GM08714 (cell line): Measurements from ENCODE around the gene GDF11.

Experiments used
- H3K4me3 ChIP-seq: fragments of 200-500 bp; sonication (Bioruptor generic); 2 replicates; pipeline ENCODE4 v1.5.1; 2014; ENCODE audit warnings: mild to moderate bottlenecking, low read length, inconsistent platforms
- ZNF274 ChIP-seq: IDR thresholded peaks from 2 replicates; pipeline ENCODE4 v1.6.1; 2012; ENCODE audit warnings: mild to moderate bottlenecking, low read depth, low read length

Gene GDF11

DNA sequence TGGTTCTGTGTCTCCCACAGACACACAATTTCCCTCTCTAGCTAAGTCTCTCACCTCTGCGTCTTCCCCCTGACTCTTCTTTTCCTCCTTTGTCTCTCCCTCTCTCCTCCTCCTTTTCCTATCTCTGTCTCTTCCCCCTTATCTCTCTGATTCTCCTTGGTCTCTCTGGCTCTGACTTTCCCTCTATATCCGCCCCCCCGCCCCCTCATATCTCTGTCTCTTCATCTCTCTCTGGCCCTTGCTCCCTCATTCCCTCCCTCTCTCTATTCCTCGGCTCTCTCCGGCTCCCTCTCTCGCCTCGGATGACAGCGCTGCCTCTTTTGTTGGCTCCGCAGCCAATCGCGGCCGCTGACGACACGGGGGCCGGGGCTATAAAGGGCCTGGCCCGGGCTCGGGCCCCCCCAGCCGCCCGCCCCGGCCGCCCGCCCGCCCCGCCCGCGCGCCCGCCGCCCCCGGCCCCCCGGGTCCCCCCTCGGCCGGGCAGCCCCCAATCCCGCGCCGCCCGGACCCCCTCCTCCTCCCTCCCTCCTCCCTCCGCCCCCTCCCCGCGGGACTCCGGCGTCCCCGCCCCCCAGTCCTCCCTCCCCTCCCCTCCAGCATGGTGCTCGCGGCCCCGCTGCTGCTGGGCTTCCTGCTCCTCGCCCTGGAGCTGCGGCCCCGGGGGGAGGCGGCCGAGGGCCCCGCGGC, at the start of gene GDF11:
Gene GDF11 (plus strand): TSS at position 404 of the 687 bp plus-strand sequence. CDS start 195 bp downstream, at position 599.
- no peak for TF ChIP-seq ZNF274
- H3K4me3 ChIP-seq, result peak within 1 kb of the TSS; percentile 71

DNA sequence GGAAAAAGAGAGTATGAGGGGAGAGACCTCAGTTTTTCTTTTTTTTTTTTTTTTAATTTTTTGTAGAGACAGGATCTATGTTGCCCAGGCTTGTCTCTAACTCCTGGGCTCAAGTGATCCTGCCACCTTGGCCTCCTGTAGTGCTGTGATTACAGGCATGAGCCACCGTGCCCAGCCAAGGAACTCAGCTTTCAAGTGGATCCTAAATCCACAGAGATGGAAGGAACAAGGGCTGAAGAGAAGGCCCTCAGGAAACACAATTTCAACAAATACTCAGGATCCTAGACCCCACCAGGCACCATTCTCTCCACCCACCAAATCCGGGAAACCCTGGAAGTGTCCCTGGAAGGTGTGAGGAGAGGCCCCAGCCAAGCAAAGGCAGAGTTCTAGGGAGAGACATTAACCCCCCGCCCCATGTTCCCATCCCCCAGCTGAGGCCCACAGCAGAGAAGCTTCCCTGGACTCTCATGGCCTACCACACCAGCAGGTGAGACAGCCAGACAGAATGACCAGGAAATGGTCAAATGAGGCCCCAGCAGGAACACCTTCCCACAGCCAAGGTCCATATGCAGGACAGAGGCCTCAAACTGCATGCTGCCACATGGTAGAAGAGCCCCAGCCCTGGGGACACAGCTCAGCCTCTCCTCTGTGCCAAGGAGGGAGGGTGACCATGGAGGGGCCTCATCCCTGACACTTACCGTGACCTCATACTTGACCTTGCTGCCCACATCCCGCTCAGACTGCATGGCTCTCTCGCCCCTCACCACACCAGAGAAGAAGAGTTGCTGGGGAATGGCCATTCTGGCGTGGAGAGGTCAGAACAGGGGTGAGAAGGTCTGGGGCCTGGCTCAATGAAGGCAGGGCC, 49.4 kb upstream of the GDF11 start:
- TF ChIP-seq ZNF274, result no peak
- no peak overlapping the region for H3K4me3 ChIP-seq

DNA sequence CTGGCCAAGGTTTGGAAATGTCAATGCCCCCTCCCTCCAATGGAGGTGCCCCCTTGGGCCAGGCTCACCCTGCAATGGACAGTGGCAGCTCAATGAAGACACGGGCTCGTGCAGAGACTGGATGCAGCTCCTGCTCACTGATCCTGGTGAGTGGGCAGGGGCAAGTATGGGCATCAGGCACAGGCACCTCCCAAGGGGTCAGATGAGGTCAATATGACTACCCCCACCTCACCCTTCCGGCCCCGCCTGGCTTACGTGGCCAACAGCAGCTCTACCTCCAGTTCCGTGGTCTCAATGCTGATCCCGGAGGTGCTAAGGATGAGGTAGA, 48.8 kb upstream of the GDF11 start:
- no peak for TF ChIP-seq ZNF274

DNA sequence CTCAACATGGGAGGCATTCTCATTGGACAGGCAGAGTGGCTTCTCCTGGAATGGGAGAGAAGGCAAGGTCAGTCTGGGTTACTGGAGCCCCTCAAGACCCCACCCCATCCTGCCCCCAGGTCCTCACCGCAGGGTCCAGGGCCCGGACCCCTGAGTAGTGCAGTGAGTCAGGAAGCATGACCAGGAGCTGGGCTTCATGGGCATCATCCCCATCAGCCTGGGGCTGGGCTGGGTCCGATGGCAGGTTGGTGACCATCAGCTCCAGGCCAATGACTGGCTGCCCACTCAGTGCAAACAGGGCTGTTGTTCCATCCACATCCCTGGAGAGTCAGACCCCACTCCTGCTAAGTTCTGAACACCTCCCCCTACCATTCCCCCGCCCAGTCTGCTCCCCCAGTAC, 48.3 kb upstream of the GDF11 start:
- TF ChIP-seq ZNF274, result no peak
- no peak overlapping the region for H3K4me3 ChIP-seq

More for the DNA sequence above, 48.8 kb upstream of the GDF11 start:
- H3K4me3 ChIP-seq, result no peak overlapping the region

DNA sequence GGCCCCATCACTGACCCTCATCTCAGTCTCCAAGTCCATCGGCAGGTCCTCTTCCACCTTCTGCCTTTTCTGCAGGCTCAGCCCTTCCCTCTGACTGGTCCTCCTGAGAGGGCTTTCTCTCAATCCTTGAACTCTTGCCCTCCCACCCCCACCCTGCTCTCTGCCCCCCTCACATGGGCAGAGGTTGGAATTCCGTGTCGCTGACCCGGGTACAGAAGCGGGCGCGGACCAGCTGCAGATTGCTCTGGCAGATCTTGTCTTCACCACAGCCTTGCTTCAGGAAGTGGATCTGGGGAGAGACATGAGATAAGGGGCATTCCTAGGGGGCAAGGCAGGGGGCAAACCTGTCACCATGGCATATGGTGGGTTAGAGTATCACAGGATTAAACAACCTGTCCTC, 47.6 kb upstream of the GDF11 start:
- TF ChIP-seq ZNF274, result no peak

DNA sequence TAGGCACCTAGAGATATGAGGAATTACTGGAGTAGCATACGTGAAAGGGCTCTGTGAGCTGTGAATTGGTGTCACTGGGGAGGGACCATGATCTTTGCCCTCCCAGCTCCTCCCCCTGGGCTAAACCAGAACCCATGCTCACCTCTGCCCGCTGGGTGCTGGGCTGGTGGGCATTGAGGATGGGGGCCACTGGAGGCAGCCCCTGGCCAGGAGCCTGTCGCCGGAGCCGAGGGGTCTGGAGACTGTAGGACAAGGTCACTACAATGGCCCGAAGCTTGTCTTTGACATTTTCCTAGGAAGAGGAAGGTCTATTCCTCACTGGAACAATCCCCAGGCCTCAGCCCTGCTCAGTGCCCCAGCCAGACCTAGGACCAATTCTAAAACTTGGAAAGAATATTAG, 46.8 kb upstream of the GDF11 start:
- no peak for TF ChIP-seq ZNF274
- no peak overlapping the region for H3K4me3 ChIP-seq

More for the DNA sequence above, 47.6 kb upstream of the GDF11 start:
- no peak overlapping the region for H3K4me3 ChIP-seq

DNA sequence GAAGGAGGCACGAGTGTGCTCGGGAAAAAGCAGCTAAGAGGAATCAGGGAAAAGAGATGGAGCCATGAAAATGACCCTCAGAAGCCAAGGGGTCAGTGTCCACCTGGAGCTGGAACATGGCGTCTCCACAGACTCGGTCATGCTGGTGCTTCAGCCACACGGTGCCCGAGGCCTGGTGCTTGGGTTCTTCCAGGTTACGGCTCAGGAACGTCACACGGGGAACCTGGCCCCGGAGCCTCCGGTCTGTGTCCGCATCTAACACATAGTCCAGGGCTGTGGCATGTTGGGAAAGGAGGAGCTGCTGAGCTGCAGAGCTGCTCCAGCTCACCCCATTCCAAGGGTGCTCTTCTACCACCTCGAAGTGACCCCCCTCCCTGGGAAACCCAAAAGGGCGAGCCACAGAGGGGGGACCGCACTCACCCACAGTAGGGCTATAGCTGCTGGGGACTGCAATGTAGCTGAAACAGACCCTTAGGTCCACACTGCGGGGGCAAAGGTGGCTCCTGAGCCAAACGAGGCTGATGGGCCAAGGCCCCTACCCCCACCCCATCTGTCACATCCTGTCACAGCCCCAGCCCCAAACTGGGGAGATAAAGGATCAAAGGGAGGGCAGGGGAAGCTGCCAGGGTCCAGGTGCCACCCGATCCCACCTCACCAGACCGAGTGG, 46.0 kb upstream of the GDF11 start:
- H3K4me3 ChIP-seq, result no peak overlapping the region
- no peak for TF ChIP-seq ZNF274

DNA sequence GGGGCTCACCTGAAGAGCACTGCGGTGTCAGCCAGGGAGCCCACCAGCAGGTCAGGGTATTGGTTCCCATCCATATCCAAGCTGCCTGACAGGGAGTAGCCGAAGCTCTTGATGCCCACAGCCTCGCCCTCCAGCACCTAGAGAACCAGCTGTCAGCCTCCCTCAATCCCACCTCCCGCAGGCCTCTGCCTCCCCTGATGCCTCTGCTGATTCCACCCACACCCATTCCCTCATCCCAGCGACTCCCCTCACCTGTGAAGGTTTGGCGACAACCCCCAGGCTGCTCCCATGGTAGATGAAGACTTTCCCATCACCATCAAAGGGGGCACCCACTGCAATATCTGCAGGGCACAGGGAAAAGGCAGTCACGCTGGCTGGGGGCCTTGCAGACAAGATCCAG, 45.2 kb upstream of the GDF11 start:
- no peak overlapping the region for H3K4me3 ChIP-seq
- no peak for TF ChIP-seq ZNF274

DNA sequence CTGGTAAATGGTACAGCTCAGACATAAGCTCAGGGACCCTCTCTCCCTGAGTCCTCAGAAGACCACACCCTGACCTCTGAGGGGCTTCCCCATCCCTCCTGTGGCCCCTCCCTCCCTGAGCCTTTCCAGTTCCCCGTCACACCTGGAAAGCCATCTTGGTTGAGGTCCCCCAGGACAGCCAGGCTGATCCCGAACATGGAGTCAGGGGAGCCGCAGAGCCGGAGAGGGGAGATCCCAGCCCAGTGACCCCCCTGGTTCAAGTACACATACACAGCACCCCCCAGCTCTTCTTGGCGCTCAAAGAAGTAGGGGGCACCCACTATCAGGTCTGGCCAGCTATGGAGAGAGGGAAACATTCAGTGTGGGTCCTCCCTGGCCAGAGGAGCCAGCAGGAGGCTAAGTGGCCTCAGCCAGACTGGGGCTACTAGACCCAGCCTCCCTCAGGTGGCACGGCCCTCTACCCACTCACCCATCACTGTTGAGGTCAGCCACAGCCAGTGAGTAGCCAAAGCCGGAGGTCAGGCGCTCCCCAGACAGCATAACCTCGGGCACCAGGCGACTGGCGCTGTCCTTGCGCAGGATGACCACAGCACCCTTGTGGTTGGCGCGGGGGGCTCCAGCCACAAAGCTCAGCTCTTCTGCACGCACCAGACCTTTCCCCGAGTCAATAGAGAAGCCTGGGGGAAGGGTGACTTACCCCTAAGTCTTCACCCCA, 44.5 kb upstream of the GDF11 start:
- no peak for TF ChIP-seq ZNF274

DNA sequence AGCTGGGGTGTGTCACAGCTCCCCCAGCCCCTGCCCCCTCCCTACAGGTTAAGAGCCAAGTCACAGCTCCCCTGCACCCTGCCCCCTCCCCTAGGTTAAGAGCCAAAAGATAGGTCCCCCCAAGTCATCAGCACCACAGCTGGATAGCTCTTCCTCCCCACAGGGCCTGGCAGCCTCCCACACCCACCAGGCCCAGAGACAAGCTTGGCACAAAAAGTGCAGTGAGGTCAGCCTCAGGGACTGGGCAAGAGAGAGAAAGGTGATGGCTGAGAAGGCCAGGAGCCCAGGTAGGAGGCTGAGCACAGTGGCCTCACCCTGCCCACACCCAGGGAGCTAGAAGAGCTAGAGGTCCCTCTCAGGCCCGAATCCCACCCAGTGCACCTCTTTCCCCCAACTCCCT, 44.0 kb upstream of the GDF11 start:
- TF ChIP-seq ZNF274, result no peak
- no peak overlapping the region for H3K4me3 ChIP-seq

More for the DNA sequence above, 44.5 kb upstream of the GDF11 start:
- H3K4me3 ChIP-seq, result no peak overlapping the region

DNA sequence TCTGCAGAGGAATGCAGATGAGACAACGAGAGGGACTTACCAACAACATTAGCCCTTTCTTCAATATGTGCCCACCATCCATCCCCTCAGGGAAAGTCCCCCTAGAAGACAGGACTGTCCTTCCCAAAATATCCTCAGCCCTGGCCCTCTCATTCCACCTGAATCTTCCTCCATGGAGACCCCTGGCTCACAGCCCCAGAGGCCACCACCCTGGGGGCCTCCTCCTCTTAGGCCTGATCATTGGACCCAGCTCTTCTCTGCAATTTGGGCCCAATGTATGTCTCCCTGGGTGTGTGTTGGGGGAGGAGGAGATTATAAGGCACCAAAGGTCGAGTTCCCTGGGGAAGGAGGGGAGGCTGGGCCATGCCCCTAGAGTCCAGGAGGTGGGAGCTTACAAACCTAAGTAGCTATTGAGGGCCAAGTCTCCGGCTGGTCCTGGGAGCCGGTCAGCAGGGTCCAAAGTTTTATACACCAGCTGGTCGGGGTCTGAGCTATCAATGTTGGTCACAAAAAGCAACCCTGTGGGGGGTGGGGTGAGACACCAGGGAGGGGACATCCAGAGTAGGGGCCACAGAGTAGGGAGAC, 43.4 kb upstream of the GDF11 start:
- H3K4me3 ChIP-seq, result no peak overlapping the region
- TF ChIP-seq ZNF274, result no peak

DNA sequence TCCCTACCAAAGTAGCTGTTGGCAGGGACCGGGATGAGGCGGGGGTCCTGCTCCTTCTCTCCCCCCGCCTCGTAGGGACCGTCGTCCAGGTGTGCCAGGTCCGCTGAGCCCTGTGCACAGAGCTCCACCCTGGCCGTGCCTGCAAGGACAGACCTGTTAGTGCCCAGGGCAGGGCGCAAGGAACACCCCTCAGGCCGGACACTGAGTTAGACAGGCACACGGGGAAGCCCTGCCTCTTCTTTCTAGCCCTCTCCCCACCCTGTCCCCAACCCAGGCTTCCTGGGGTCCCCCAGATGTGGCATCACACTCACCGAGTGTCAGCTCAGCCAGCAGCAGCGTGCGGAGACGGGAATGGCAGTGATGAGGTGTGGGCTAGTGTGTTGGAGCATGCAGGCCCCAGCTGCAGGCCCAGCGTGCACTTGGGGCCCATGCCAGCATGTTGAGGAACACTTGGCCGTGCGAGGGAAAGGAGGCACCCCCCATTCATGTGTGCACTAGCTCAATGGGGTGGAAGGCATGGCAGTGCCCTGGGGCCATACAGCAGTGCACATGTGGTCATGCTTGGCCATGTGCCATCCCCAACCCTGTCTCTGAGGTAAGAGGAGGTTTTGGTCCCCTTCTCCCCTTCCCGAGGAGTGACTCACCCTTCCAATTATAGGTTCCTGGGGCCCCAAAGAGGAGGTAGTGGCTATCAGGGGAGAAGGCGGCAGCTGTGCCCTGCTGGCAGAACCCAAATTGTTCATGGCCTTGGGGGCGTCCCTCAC, 42.5 kb upstream of the GDF11 start:
- no peak overlapping the region for H3K4me3 ChIP-seq
- no peak for TF ChIP-seq ZNF274

DNA sequence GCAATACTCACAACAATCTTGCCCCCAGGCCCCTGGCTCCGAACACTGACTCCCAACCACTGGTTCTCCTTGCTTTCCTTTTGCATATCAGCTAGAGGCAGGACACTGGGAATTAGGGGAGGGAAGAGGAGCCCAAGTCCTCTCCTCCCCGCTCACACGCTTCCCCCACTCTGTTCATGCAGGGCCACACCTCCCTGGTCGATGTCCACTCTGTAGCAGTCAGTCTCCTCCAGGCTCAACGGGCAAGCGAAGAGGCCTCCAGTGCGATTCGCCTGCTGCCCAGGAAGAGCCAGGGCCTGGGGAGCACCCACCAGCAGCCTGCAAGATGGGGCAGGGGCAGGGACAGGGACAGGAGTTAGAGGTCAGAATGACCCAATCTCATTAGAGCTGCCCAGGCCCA, 40.1 kb upstream of the GDF11 start:
- H3K4me3 ChIP-seq, result no peak overlapping the region
- no peak for TF ChIP-seq ZNF274
